GM12874 (cell line): Measurements from ENCODE around the gene KAT2B.

Experiments used
- TF ChIP-seq, protein P1 (sequence below): IDR thresholded peaks from 2 replicates; pipeline ENCODE4 v1.5.1; 2011; ENCODE audit warnings: low read depth, mild to moderate bottlenecking, control low read depth, low read length, moderate library complexity; ENCODE audit not compliant: insufficient read depth

Gene KAT2B

DNA sequence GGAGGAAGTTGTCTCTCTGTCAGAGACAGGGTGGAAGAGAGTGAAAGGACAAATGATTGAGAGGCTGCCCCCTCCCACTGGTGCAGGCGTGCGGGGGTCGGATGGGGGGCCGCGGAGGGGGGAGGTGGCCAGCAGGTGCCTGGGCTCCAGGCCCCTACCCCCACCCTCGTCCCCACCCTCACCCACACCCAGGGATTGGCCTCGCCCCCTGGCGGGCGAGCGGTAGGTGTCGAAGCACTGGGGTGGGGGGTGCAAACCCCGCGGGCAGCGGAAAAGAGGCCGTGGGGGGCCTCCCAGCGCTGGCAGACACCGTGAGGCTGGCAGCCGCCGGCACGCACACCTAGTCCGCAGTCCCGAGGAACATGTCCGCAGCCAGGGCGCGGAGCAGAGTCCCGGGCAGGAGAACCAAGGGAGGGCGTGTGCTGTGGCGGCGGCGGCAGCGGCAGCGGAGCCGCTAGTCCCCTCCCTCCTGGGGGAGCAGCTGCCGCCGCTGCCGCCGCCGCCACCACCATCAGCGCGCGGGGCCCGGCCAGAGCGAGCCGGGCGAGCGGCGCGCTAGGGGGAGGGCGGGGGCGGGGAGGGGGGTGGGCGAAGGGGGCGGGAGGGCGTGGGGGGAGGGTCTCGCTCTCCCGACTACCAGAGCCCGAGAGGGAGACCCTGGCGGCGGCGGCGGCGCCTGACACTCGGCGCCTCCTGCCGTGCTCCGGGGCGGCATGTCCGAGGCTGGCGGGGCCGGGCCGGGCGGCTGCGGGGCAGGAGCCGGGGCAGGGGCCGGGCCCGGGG, at the start of gene KAT2B:
KAT2B (plus strand) TSS at position 682 of the 783 bp plus-strand sequence; CDS start at position 714, 32 bp downstream.
- TF ChIP-seq, protein P1, sequence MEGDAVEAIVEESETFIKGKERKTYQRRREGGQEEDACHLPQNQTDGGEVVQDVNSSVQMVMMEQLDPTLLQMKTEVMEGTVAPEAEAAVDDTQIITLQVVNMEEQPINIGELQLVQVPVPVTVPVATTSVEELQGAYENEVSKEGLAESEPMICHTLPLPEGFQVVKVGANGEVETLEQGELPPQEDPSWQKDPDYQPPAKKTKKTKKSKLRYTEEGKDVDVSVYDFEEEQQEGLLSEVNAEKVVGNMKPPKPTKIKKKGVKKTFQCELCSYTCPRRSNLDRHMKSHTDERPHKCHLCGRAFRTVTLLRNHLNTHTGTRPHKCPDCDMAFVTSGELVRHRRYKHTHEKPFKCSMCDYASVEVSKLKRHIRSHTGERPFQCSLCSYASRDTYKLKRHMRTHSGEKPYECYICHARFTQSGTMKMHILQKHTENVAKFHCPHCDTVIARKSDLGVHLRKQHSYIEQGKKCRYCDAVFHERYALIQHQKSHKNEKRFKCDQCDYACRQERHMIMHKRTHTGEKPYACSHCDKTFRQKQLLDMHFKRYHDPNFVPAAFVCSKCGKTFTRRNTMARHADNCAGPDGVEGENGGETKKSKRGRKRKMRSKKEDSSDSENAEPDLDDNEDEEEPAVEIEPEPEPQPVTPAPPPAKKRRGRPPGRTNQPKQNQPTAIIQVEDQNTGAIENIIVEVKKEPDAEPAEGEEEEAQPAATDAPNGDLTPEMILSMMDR, result peak; percentile 80

DNA sequence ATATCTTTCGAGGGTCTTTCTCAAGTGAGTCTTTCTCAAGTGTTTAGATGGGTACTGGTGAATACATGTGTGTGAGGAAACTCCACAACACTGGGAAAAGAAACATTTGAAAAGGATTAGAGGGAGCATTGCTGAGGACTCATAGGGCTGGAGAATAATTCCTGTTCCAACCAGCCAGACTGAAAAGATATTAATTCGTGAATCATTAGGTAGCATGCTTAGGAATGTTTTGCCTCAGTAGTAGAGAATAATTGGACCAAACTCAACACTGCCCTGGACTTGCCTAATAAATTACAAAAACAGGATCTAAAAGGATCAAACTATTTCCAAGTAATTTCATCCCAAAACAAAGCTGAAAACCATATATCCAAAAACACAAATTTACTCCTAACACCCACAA, 45.5 kb upstream of the KAT2B start:
- TF ChIP-seq, protein P1, result no peak

DNA sequence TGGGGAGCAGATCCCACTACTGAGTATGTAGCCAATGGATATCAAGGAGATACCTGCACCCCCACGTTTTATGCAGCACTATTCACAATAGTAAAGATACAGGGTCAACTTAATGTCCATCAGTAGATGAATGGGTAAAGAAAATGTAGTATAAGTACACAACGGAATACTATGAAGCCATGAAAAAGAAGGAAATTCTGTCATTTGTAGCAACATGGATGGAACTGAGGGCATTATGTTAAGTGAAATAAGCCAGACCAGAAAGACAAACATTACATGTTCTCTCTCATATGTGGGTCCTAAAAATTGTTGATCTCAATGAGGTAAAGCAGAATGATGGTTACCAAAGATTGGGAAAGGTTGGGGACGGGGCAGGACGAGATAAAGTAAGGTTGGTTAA, 42.7 kb upstream of the KAT2B start:
- TF ChIP-seq, protein P1, result no peak

DNA sequence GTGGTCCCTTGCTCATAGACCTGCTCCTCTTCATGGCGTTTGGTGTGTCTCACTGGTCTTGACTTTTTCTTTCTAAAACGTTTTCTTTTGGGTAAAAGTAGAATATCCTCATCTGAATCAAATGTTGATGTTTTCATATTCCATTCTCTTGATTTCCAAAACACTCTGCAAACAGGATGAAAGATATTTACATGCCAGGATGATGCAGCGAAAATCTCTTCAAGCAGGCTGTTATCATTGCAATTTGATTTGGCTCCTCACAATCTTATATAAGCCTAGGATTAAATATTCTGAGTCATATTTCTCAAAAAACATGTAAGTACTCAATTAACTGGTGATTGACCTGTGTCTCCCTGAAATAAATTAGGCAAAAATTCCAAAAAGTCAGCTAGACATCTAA, 38.3 kb upstream of the KAT2B start:
- TF ChIP-seq, protein P1, result no peak

DNA sequence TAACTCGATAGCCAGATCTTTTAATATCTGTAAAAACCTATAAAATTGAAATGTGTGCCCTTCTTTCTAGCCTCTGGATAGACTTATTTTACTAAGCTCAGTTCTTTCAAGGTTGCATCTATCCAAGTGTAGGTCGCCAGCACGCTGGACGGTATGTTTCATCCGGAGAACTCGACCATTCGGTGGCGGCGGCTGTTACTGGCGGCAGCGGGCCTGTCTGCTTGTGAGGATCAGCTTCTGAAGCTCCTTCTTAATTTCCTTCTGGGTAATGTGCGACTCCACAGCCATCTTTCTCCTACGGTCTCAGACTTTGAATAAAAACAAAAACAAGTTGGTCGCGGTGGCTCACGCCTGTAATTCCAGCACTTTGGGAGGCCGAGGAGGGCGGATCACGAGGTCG, 32.3 kb upstream of the KAT2B start:
- TF ChIP-seq, protein P1, result no peak

DNA sequence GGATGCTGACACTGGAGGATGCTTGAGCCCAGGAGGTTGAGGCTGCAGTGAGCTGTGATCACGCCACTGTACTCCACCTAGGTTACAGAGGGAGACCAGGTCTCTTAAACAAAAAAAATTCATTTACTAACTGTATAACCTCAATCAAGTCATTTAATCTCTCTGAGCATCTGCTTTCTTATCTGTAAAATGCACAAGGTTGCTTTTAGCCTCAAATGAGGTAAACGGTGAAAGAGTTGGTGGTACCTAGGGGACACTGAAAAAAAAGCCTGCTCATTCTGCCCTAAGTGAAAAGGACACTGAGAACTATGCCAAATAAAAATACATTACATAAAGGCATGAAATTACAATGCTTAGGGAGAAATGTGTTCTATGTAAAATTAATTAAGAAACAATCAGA, 31.6 kb upstream of the KAT2B start:
- TF ChIP-seq, protein P1, result no peak

DNA sequence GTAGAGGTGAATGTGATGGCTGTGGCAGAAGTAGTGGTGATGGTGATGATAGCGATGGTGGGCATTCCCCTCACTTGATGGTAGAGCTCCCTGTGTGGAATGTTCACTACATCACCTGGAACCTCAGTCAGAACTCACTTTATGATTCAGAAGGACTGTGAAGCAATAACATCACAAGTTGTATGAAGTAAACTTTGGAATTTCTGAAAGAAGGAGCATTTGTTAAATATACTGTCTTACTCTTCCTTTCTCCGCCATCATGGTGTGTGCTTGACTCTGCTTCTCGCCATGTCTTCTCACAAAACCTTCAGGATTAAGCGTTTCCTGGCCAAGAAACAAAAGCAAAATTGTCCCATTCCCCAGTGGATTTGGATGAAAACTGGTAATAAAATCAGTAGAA, 28.1 kb upstream of the KAT2B start, which contains the start of gene PP2D1:
PP2D1 (minus strand) TSS at position 101 of the 400 bp plus-strand sequence. CDS start 192 bp downstream, outside the sequence.
- TF ChIP-seq, protein P1, result no peak
